GM12878 (cell line): Measurements from ENCODE around the gene TWIST1. TPM values are rescaled to one million over a fixed set of nuclear protein-coding genes. Genes with fewer than 3 reads are reported as not detected.

Experiments
- ATAC-seq: fragments of 200-7000 bp; cut with Tn5 transposase; 3 replicates; pipeline ENCODE4 v1.9.1; 2020; ENCODE audit warnings: mild to moderate bottlenecking, moderate library complexity
- BruUV-seq: library from RNA; stranded (reverse); fragments of 400-500 nt; replicated peaks from 2 replicates; lab custom pipeline; 2021; lab: Mats Ljungman, UMichigan
- CTCF ChIA-PET: fragments of 300-600 bp; sonication (Branson Sonifier 250); formaldehyde crosslinking; extraction: SDS; loops from one replicate; lab custom pipeline; 2021; ENCODE audit warnings: inconsistent platforms; lab: Yijun Ruan, JAX
- POLR2A ChIA-PET: fragments of 350-600 bp; formaldehyde crosslinking; extraction: SDS; loops from one replicate; lab custom pipeline; 2021; ENCODE audit warnings: inconsistent platforms; lab: Charles Lee
- RAD21 ChIA-PET: fragments of 300-600 bp; sonication (Branson Sonifier 250); formaldehyde crosslinking; loops from one replicate; lab custom pipeline; 2023; ENCODE audit warnings: antibody characterized with exemption; ENCODE audit not compliant: unreplicated experiment; lab: Charles Lee
- SMC1A ChIA-PET: fragments of 300-600 bp; sonication (Branson Sonifier 250); formaldehyde crosslinking; loops from one replicate; lab custom pipeline; 2023; ENCODE audit not compliant: unreplicated experiment, uncharacterized antibody; lab: Charles Lee
- DNase-seq: peaks from one replicate; pipeline ENCODE4 v3.0.0-alpha.2; 2011; ENCODE audit warnings: low read depth, low spot score
- FAIRE-seq: peaks from 3 replicates; lab custom pipeline; 2011; peaks lifted over from hg19 to GRCh38; lab: Jason Lieb, UNC
- H2AFZ ChIP-seq: 2 replicates; pipeline ENCODE4 v1.6.0; 2011; ENCODE audit warnings: low read depth, low read length, control low read depth; ENCODE audit not compliant: control insufficient read depth
- H3K27ac ChIP-seq: 2 replicates; pipeline ENCODE4 v1.5.1; 2011; ENCODE audit warnings: control low read depth; ENCODE audit not compliant: control insufficient read depth, insufficient read depth
- H3K27me3 ChIP-seq, 2 experiments: replicated peaks in 1 of 2; 2 replicates each; pipeline versions ENCODE4 v1.6.0 to v1.6.1; 2011; ENCODE audit warnings: low read length in 1 of 2; ENCODE audit not compliant: control insufficient read depth in 2 of 2, insufficient read depth in 2 of 2
- H3K36me3 ChIP-seq, 2 experiments: 2 replicates each; pipeline ENCODE4 v1.5.1; 2011; ENCODE audit warnings: low read length in 1 of 2; ENCODE audit not compliant: control insufficient read depth in 2 of 2, insufficient read depth in 2 of 2
- H3K4me1 ChIP-seq: 2 replicates; pipeline ENCODE4 v1.6.1; 2011; ENCODE audit warnings: mild to moderate bottlenecking, low read length, moderate library complexity, mixed read lengths; ENCODE audit not compliant: control insufficient read depth, insufficient read depth
- H3K4me2 ChIP-seq: 2 replicates; pipeline ENCODE4 v1.6.0; 2011; ENCODE audit warnings: control low read depth; ENCODE audit not compliant: control insufficient read depth, insufficient read depth
- H3K4me3 ChIP-seq: fragments of 200-600 bp; sonication (generic); 2 replicates; pipeline ENCODE4 v1.5.1; 2016
- H3K79me2 ChIP-seq: 2 replicates; pipeline ENCODE4 v1.6.0; 2011; ENCODE audit warnings: low read length; ENCODE audit not compliant: control insufficient read depth, insufficient read depth
- H3K9ac ChIP-seq: 2 replicates; pipeline ENCODE4 v1.8.0; 2011; ENCODE audit warnings: low read length, control low read depth, mixed read lengths; ENCODE audit not compliant: control insufficient read depth, insufficient read depth
- H3K9me3 ChIP-seq: replicated peaks from 3 replicates; pipeline ENCODE4 v1.5.1; 2011; ENCODE audit warnings: mild to moderate bottlenecking, low read length; ENCODE audit not compliant: control insufficient read depth, insufficient read depth
- H4K20me1 ChIP-seq: 2 replicates; pipeline ENCODE4 v1.6.0; 2011; ENCODE audit not compliant: control insufficient read depth, insufficient read depth
- CBX3 ChIP-seq: fragments of 200-600 bp; sonication (generic); IDR thresholded peaks from 2 replicates; pipeline ENCODE4 v1.6.1; 2016; ENCODE audit warnings: low read depth, borderline replicate concordance
- EP300 ChIP-seq, 2 experiments: fragments of 150-350 bp in 1 of 2; IDR thresholded peaks; 2 replicates each; pipeline ENCODE4 v1.6.1; 2011 to 2012; ENCODE audit warnings: low read depth in 2 of 2, low read length in 2 of 2, borderline replicate concordance in 1 of 2, improper control_type of control experiment in 1 of 2, inconsistent platforms in 1 of 2; ENCODE audit not compliant: control insufficient read depth in 1 of 2
- GABPA ChIP-seq: IDR thresholded peaks from 2 replicates; pipeline ENCODE4 v1.6.1; 2014; ENCODE audit warnings: antibody characterized with exemption, low read depth, mild to moderate bottlenecking, inconsistent platforms
- HCFC1 ChIP-seq: fragments of 150-350 bp; IDR thresholded peaks from 2 replicates; pipeline ENCODE4 v1.6.1; 2014; ENCODE audit warnings: low read length
- JUND ChIP-seq: IDR thresholded peaks from 2 replicates; pipeline ENCODE4 v1.6.1; 2012; ENCODE audit warnings: low read depth, mild to moderate bottlenecking, low read length, improper control_type of control experiment, moderate library complexity
- KAT2A ChIP-seq: conservative IDR thresholded peaks from 2 replicates; pipeline ENCODE4 v1.6.1; 2011; ENCODE audit warnings: low read depth, low read length; ENCODE audit not compliant: control insufficient read depth
- YY1 ChIP-seq: IDR thresholded peaks from 2 replicates; pipeline ENCODE4 v1.6.1; 2011; ENCODE audit warnings: low read depth, mild to moderate bottlenecking, low read length
- ZBED1 ChIP-seq: IDR thresholded peaks from 2 replicates; pipeline ENCODE4 v1.6.1; 2016; ENCODE audit warnings: borderline replicate concordance
- WGBS: methylation state at CpG from one replicate; pipeline ENCODE4 v1.1.6; 2016; ENCODE audit warnings: low lambda C conversion rate; ENCODE audit not compliant: insufficient replicate concordance, insufficient coverage; ENCODE audit errors: missing lambda C conversion rate; 5-methylcytosine and 5-hydroxymethylcytosine counted together
- in situ Hi-C: fragments of 300-500 bp; cut with MboI; formaldehyde crosslinking; loops from 9 replicates; pipeline ENCODE4 v1.14.3; 2018; ENCODE audit warnings: mixed read lengths
- intact Hi-C: fragments of 100-400 bp; cut with micrococcal nuclease; formaldehyde crosslinking; loops from one replicate; pipeline ENCODE4 v1.14.2; 2022; ENCODE audit not compliant: unreplicated experiment
- polyA plus RNA-seq, 11 experiments: library from polyadenylated mRNA; depleted of rRNA in 4 of 11; unstranded in 6 of 11; stranded (reverse) in 5 of 11; fragments of >200 nt; fragmentation: Nextera tagmentation in 4 of 11; fragmentation: Illumina TruSeq in 1 of 11; extraction: Ambion mirVana in 4 of 11; extraction: Trizol in 1 of 11; gene quantifications; 1 replicate in 1 of 11; 2 replicates in 10 of 11; pipeline versions ENCODE4 v1.2.1 to v1.2.3, GENCODE V29; 2011 to 2016; ENCODE audit warnings: inconsistent platforms in 2 of 11, missing spikeins in 2 of 11, low read depth in 1 of 11
- total RNA-seq, 4 experiments: library from RNA; depleted of rRNA in 3 of 4; stranded (reverse); fragments of >200 nt in 3 of 4; fragmentation: Illumina TruSeq in 1 of 4; extraction: Trizol in 1 of 4; gene quantifications; 2 replicates each; pipeline versions ENCODE4 v1.2.1 to v1.2.3, GENCODE V29; 2013 to 2021
- TF ChIP-seq, protein P1 (sequence below): fragments of 450-650 bp; IDR thresholded peaks from 2 replicates; pipeline ENCODE4 v1.6.1; 2018; ENCODE audit warnings: mild to moderate bottlenecking, low read depth, moderate library complexity; ENCODE audit not compliant: partially characterized antibody
- TF ChIP-seq, protein P2 (sequence below): fragments of 450-650 bp; conservative IDR thresholded peaks from 2 replicates; pipeline ENCODE4 v1.6.1; 2017; ENCODE audit warnings: mild to moderate bottlenecking, moderate library complexity
- TF ChIP-seq, protein P3 (sequence below): fragments of 150-350 bp; IDR thresholded peaks from 2 replicates; pipeline ENCODE4 v1.6.1; 2016; ENCODE audit warnings: low read depth, low read length
- TF ChIP-seq, protein P4 (sequence below): IDR thresholded peaks from 2 replicates; pipeline ENCODE4 v1.6.1; 2011; ENCODE audit warnings: low read depth, low read length, improper control_type of control experiment, borderline replicate concordance

The TWIST1 gene
- total and polyA plus RNA-seq, 10 of the 15 experiments (the other 5 are each of a cell fraction or from before 2014, with no cell fraction given): not detected

DNA sequence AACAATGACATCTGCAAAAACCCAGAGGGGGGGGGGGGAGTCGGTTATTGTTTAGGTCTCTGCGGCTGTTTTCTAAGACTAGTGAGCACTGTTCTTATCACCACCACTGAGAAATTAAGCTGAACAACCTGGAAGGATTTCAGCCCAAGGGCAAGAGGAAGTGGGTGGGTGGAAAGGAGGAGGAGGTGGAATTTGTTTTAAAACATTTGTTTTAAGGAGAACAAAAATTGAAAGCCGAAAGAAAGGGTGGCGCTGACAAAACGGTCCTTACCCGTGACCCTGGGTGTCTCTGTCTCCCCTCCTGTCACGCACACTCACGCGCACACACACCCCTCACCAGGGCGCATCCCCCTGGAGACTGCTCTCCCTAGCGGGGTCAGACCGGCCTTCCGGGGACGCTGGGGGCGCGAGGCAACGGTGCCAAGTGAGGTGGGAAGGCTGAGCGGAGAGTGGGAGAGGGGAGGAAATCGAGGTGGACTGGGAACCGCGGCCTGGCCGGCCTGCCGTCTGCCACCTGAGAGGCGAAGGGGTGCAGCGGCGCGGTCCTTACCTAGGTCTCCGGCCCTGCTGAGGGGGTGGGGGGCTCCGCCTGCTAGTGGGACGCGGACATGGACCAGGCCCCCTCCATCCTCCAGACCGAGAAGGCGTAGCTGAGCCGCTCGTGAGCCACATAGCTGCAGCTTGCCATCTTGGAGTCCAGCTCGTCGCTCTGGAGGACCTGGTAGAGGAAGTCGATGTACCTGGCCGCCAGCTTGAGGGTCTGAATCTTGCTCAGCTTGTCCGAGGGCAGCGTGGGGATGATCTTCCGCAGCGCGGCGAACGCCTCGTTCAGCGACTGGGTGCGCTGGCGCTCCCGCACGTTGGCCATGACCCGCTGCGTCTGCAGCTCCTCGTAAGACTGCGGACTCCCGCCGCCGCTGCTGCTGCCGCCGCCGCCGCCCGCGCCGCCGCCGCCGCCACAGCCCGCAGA is 1.0 kb downstream of the TWIST1 start:
- H3K36me3 ChIP-seq: no peaks in the 10 kb centered on the region
- H3K9ac ChIP-seq: no peak overlapping the region
- peaks cover 7 to 27% of the 10 kb centered on the region in 2 experiments for H3K27me3 ChIP-seq
- ChIA-PET SMC1A (no interaction called here), CTCF (interaction anchor here (0.7 kb wide), 1 partner anchor 448 kb away, joined by 3 read pairs; no protein-coding TSS in a partner anchor), RAD21 (interaction anchor here (0.6 kb wide), 1 partner anchor 17 kb away, joined by 4 read pairs; no protein-coding TSS in a partner anchor), POLR2A (interaction anchor here (0.6 kb wide), 1 partner anchor 307 kb away, joined by 4 read pairs; no protein-coding TSS in a partner anchor)
- no peak for FAIRE-seq
- H3K4me2 ChIP-seq: peak overlapping the region; percentile 31; the same call in 1 of the 2 replicates
- H3K4me1 ChIP-seq: no peaks in the 10 kb centered on the region
- WGBS: 10% methylated on average over 50 of the region's 70 CpGs
- DNase-seq: no peak
- H3K9me3 ChIP-seq: no peaks in the 10 kb centered on the region
- no peak overlapping the region for H3K4me3 ChIP-seq
- in situ Hi-C loops: loop anchor here (25.0 kb wide), 1 partner anchor 546 kb away; no protein-coding TSS in a partner anchor
- H4K20me1 ChIP-seq: no peaks in the 10 kb centered on the region
- no peaks in the 10 kb centered on the region for H3K79me2 ChIP-seq
- H3K27ac ChIP-seq: no peak overlapping the region
- intact Hi-C loops: no loop called here
- BruUV-seq: no TSS peak
- ATAC-seq: no peak; the same call in 1 of the 3 replicates
- no peak overlapping the region; the same call in 1 of the 2 replicates for H2AFZ ChIP-seq
- no peak for TF ChIP-seq GABPA
- TF ChIP-seq, protein P1, sequence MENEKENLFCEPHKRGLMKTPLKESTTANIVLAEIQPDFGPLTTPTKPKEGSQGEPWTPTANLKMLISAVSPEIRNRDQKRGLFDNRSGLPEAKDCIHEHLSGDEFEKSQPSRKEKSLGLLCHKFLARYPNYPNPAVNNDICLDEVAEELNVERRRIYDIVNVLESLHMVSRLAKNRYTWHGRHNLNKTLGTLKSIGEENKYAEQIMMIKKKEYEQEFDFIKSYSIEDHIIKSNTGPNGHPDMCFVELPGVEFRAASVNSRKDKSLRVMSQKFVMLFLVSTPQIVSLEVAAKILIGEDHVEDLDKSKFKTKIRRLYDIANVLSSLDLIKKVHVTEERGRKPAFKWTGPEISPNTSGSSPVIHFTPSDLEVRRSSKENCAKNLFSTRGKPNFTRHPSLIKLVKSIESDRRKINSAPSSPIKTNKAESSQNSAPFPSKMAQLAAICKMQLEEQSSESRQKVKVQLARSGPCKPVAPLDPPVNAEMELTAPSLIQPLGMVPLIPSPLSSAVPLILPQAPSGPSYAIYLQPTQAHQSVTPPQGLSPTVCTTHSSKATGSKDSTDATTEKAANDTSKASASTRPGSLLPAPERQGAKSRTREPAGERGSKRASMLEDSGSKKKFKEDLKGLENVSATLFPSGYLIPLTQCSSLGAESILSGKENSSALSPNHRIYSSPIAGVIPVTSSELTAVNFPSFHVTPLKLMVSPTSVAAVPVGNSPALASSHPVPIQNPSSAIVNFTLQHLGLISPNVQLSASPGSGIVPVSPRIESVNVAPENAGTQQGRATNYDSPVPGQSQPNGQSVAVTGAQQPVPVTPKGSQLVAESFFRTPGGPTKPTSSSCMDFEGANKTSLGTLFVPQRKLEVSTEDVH: no peak
- TF ChIP-seq KAT2A: no peak
- TF ChIP-seq, protein P2, sequence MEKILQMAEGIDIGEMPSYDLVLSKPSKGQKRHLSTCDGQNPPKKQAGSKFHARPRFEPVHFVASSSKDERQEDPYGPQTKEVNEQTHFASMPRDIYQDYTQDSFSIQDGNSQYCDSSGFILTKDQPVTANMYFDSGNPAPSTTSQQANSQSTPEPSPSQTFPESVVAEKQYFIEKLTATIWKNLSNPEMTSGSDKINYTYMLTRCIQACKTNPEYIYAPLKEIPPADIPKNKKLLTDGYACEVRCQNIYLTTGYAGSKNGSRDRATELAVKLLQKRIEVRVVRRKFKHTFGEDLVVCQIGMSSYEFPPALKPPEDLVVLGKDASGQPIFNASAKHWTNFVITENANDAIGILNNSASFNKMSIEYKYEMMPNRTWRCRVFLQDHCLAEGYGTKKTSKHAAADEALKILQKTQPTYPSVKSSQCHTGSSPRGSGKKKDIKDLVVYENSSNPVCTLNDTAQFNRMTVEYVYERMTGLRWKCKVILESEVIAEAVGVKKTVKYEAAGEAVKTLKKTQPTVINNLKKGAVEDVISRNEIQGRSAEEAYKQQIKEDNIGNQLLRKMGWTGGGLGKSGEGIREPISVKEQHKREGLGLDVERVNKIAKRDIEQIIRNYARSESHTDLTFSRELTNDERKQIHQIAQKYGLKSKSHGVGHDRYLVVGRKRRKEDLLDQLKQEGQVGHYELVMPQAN: no peak
- TF ChIP-seq HCFC1: no peak
- no peak for TF ChIP-seq YY1
- TF ChIP-seq, protein P3, sequence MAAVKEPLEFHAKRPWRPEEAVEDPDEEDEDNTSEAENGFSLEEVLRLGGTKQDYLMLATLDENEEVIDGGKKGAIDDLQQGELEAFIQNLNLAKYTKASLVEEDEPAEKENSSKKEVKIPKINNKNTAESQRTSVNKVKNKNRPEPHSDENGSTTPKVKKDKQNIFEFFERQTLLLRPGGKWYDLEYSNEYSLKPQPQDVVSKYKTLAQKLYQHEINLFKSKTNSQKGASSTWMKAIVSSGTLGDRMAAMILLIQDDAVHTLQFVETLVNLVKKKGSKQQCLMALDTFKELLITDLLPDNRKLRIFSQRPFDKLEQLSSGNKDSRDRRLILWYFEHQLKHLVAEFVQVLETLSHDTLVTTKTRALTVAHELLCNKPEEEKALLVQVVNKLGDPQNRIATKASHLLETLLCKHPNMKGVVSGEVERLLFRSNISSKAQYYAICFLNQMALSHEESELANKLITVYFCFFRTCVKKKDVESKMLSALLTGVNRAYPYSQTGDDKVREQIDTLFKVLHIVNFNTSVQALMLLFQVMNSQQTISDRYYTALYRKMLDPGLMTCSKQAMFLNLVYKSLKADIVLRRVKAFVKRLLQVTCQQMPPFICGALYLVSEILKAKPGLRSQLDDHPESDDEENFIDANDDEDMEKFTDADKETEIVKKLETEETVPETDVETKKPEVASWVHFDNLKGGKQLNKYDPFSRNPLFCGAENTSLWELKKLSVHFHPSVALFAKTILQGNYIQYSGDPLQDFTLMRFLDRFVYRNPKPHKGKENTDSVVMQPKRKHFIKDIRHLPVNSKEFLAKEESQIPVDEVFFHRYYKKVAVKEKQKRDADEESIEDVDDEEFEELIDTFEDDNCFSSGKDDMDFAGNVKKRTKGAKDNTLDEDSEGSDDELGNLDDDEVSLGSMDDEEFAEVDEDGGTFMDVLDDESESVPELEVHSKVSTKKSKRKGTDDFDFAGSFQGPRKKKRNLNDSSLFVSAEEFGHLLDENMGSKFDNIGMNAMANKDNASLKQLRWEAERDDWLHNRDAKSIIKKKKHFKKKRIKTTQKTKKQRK: no peak
- no peak for TF ChIP-seq JUND
- no peak for TF ChIP-seq EP300 (IDR thresholded peaks at IDR 0.05; ENCODE audit: borderline replicate concordance in 1 of 2, control insufficient read depth in 1 of 2, low read depth in 2 of 2, low read length in 2 of 2)
- TF ChIP-seq, protein P4, sequence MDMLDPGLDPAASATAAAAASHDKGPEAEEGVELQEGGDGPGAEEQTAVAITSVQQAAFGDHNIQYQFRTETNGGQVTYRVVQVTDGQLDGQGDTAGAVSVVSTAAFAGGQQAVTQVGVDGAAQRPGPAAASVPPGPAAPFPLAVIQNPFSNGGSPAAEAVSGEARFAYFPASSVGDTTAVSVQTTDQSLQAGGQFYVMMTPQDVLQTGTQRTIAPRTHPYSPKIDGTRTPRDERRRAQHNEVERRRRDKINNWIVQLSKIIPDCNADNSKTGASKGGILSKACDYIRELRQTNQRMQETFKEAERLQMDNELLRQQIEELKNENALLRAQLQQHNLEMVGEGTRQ: no peak
- TF ChIP-seq CBX3: no peak
- TF ChIP-seq ZBED1: no peak
